ENCODE measurements around the gene PIAS1.

PIAS1 gene

GRCh38 chr15:68034081-68034480 is 20.0 kb upstream of the PIAS1 start:
- DNase-seq (ENCODE audit: low spot score) (no peak), ATAC-seq (ENCODE audit: low read depth) (no peak)
- Histone ChIP-seq H3K4me3 (ENCODE audit: severe bottlenecking) (no peak overlapping the region), H3K27me3 (ENCODE audit: insufficient read depth, poor library complexity, severe bottlenecking) (no peaks in the 10 kb centered on the region), H3K9me3 (ENCODE audit: severe bottlenecking) (no peaks in the 10 kb centered on the region), H3K36me3 (ENCODE audit: low read depth) (no peaks in the 10 kb centered on the region), H3K27ac (ENCODE audit: poor library complexity, severe bottlenecking) (no peak overlapping the region), H3K4me1 (ENCODE audit: insufficient read depth, poor library complexity, severe bottlenecking) (no peaks in the 10 kb centered on the region)
- TF ChIP-seq CTCF (IDR thresholded peaks at IDR 0.05; ENCODE audit: poor library complexity, severe bottlenecking): no peak

- H3K4me3 ChIP-seq (ENCODE audit: severe bottlenecking): no peak overlapping the region
- DNase-seq (ENCODE audit: low spot score) (no peak), ATAC-seq (ENCODE audit: low read depth) (no peak)
- H3K27ac ChIP-seq (ENCODE audit: poor library complexity, severe bottlenecking): no peak overlapping the region
- no peak for TF ChIP-seq CTCF (IDR thresholded peaks at IDR 0.05; ENCODE audit: poor library complexity, severe bottlenecking)
- no peaks in the 10 kb centered on the region for H3K27me3 ChIP-seq (ENCODE audit: insufficient read depth, poor library complexity, severe bottlenecking)
- no peaks in the 10 kb centered on the region for H3K36me3 ChIP-seq (ENCODE audit: low read depth)
- H3K9me3 ChIP-seq (ENCODE audit: severe bottlenecking): no peaks in the 10 kb centered on the region
- H3K4me1 ChIP-seq (ENCODE audit: insufficient read depth, poor library complexity, severe bottlenecking): no peaks in the 10 kb centered on the region
These were observed 19.3 kb upstream of the PIAS1 start for GRCh38 chr15:68034719-68035293.

GRCh38 chr15:68038246-68038645 is 15.9 kb upstream of the PIAS1 start:
- Histone ChIP-seq H3K4me1 (ENCODE audit: insufficient read depth, poor library complexity, severe bottlenecking) (no peaks in the 10 kb centered on the region), H3K4me3 (ENCODE audit: severe bottlenecking) (no peak overlapping the region), H3K36me3 (ENCODE audit: low read depth) (no peaks in the 10 kb centered on the region), H3K27ac (ENCODE audit: poor library complexity, severe bottlenecking) (no peak overlapping the region), H3K27me3 (ENCODE audit: insufficient read depth, poor library complexity, severe bottlenecking) (peaks cover 6% of the 10 kb centered on the region), H3K9me3 (ENCODE audit: severe bottlenecking) (no peaks in the 10 kb centered on the region)
- TF ChIP-seq CTCF (IDR thresholded peaks at IDR 0.05; ENCODE audit: poor library complexity, severe bottlenecking): no peak
- ATAC-seq (ENCODE audit: low read depth): no peak
- no peak for DNase-seq (ENCODE audit: low spot score)

- DNase-seq (ENCODE audit: low spot score) (no peak), ATAC-seq (ENCODE audit: low read depth) (no peak)
- no peaks in the 10 kb centered on the region for H3K9me3 ChIP-seq (ENCODE audit: severe bottlenecking)
- no peak overlapping the region for H3K4me3 ChIP-seq (ENCODE audit: severe bottlenecking)
- H3K27ac ChIP-seq (ENCODE audit: poor library complexity, severe bottlenecking): no peak overlapping the region
- no peak for TF ChIP-seq CTCF (IDR thresholded peaks at IDR 0.05; ENCODE audit: poor library complexity, severe bottlenecking)
- H3K4me1 ChIP-seq (ENCODE audit: insufficient read depth, poor library complexity, severe bottlenecking): no peaks in the 10 kb centered on the region
- no peaks in the 10 kb centered on the region for H3K36me3 ChIP-seq (ENCODE audit: low read depth)
- H3K27me3 ChIP-seq (ENCODE audit: insufficient read depth, poor library complexity, severe bottlenecking): peaks cover 6% of the 10 kb centered on the region
These were observed 14.0 kb upstream of the PIAS1 start for GRCh38 chr15:68040144-68040543.

GRCh38 chr15:68042156-68042854 is 11.8 kb upstream of the PIAS1 start:
- no peak overlapping the region for H3K27ac ChIP-seq (ENCODE audit: poor library complexity, severe bottlenecking)
- H3K27me3 ChIP-seq (ENCODE audit: insufficient read depth, poor library complexity, severe bottlenecking): peaks cover 6% of the 10 kb centered on the region
- H3K4me1 ChIP-seq (ENCODE audit: insufficient read depth, poor library complexity, severe bottlenecking): no peaks in the 10 kb centered on the region
- DNase-seq (ENCODE audit: low spot score): no peak
- no peaks in the 10 kb centered on the region for H3K9me3 ChIP-seq (ENCODE audit: severe bottlenecking)
- peak; percentile 64; the same call in 1 of the 3 replicates for ATAC-seq (ENCODE audit: low read depth)
- no peaks in the 10 kb centered on the region for H3K36me3 ChIP-seq (ENCODE audit: low read depth)
- no peak overlapping the region for H3K4me3 ChIP-seq (ENCODE audit: severe bottlenecking)
- TF ChIP-seq CTCF (IDR thresholded peaks at IDR 0.05; ENCODE audit: poor library complexity, severe bottlenecking): no peak

Measured in RWPE2 (cell line).